Muscle of arm (tissue), 12 donors: ENCODE results near the gene STIL. TPM values are rescaled to one million over a fixed set of nuclear protein-coding genes. Genes with fewer than 3 reads are reported as not detected.
"Not testable (repeated sequence)": the region's sequence is repeated elsewhere in the genome, so short reads cannot be mapped to it uniquely, and the experiment has no call there.

Experiments
- DNase-seq: peaks from one replicate; pipeline ENCODE4 v3.0.0-alpha.2; 2013
- polyA plus RNA-seq, 12 donors: library from polyadenylated mRNA; unstranded; fragments of 120-200 nt; gene quantifications; one replicate each; pipeline ENCODE4 v1.2.1, GENCODE V29; 2013; ENCODE audit not compliant: insufficient read length in 12 of 12

Gene STIL
- polyA plus RNA-seq, 12 donors: 2.8 to 7.5 (median 5.4) TPM; not detected in 1

- no peak for DNase-seq
Measured at GRCh38 chr1:47222476-47222875, 91.5 kb downstream of the STIL start.

GRCh38 chr1:47219590-47220220 lies 94.2 kb downstream of the STIL start:
- DNase-seq: no peak

DNA sequence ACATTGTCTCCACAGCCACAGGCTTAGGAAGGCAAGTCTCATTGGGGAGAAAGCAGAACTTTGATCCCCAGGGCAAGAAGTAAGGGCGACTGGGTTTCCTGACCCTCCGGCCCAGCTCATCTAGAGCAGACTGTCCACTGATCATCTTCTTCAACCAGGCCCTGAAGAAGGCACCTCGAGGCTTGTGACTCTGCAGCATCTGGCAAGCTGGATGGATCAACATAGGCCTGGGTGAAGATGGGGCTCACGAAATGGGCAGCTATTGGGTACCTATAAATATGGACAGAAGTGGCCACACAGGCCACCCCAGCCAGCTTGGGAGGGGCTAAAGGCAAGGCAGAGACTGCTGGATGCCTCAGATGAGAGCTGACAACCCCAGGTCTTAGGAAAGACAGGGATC lies 94.9 kb downstream of the STIL start:
- no peak for DNase-seq

GRCh38 chr1:47216278-47217059 lies 97.5 kb downstream of the STIL start:
- DNase-seq: no peak

DNA sequence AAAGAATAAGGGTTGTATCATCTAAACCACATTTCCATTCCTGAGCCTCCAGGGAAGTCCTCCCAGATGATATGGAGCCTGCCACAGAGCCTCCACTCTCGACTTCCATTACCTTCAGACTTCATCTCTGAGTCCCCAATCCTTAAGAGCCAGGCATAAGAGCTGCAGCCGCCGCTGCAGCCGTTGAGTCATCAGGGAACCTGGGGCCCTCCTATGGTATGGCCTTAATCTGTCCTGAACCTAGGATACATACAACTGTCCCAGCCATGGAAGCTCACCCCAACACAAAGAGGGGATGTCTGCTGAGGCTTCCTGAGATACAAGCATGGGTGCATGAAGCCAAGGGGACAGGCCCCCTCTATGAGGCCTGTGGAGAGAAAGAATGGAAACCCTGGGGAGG lies 98.2 kb downstream of the STIL start:
- DNase-seq: no peak

- no peak for DNase-seq
Measured at GRCh38 chr1:47214549-47214948, 99.4 kb downstream of the STIL start.

- DNase-seq: no peak
Measured at GRCh38 chr1:47213230-47213963, 100.5 kb downstream of the STIL start.

GRCh38 chr1:47212636-47213229 lies 101.2 kb downstream of the STIL start:
- DNase-seq: no peak

- no peak for DNase-seq
Measured at GRCh38 chr1:47211796-47212269, 102.1 kb downstream of the STIL start.

DNA sequence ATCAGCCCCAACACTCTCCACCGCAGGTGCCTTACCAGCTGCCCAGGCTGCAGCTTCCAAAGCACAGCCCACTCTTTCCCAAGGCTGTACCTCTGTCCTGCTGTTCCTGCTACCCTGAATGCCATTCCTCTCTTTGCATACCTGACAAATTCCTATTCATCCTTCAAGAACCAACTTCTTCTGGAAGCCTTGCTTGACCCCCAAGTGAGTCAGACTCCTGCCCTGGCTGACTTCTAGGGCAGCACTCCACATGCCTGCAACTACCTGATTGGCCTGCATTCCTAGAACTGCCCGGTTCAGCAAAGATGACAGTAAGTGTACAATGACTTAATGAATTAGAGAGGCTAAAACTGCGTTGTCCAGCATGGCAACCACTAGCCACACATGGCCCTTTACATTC lies 103.3 kb downstream of the STIL start:
- no peak for DNase-seq

DNA sequence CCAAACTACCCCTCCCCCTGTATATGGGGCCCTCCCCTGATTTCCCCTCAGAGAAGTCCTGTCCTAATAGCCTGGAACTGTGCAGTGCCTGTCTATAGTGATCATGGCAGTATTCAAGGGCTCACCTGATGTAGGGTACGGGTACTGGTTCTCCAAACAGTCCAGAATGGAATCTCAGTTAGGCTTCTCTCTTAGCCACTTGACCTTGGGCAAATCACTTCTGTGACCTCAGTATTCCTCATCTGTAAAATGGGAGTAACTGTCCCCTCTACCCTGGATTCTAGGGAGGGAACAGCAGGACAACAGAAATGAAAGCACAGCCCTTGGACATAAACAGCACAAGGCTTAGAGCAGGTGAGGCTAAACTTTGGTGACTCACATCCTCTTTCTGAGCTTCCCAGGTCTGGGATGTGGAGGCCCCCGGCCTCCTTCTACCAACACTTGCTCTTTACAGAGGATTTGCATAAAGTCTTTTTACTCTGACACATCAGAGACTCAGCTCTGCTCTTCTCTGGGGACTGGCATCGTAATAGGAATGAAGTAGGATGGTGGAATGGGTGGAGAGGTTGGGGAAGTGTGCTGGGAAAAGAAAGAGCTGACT lies 104.1 kb downstream of the STIL start:
- DNase-seq: no peak

- no peak for DNase-seq
Measured at GRCh38 chr1:47209091-47209490, 104.9 kb downstream of the STIL start.

DNA sequence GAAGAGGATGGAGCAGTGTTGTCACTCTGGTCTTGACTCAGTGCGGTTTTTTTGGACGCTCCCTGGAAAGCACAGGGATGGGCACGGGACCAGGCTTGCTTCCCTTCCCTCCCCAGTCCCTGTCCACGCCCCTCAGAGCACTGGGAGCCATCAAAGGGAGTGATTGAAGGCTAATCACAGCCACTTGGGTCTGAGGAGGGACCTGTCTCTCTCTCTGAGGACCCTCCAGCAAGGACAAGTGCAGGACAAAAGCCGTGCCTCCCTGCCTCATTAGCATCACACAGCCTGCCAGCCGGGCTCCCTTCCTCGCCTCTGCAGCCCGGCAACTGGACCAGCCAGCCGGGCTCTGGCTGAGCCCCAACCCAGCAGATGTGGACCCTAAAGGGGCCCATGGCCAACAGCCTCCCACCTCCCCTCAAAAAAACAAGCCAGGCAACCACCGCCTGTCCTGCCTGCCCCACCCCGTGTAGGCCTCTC lies 105.5 kb downstream of the STIL start:
- DNase-seq: no peak

- no peak for DNase-seq
Measured at GRCh38 chr1:47207803-47208373, 106.1 kb downstream of the STIL start.

- DNase-seq: no peak
Measured at GRCh38 chr1:47205918-47206317, 108.0 kb downstream of the STIL start.

DNA sequence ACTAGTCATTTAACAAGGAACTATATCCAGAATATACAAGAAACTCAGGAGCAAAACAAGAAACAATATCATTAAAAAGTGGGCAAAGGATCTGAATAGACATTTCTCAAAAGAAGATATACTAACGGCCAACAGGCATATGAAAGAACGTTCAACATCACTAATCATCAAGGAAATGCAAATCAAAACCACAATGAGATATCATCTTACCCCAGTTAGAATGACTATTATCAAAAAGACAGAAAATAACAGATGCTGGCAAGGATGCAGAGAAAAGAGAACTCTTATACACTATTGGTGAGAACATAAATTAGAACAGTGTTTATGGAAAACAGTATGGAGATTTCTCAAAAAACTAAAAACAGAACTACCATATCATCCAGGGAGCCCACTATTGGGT lies 110.4 kb downstream of the STIL start:
- DNase-seq: not testable (repeated sequence)

DNA sequence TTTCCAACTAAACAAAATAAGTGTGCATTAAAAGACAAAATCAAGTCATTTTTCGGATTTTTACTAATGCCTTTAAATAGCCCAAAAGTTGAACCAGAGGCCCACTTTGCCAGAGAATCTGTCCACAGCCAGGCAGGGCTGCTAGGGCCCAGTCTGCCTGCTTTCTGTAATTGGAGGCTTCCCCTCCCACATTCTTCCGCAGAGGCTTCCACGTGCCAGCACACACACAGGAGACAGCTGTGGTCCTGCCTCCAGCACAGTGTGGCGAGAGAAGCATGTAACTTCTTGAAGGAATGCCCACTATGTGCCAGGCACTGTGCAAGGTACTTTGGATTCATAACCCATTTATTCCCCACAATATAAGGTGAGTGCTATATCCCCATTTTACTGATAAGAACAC lies 112.8 kb downstream of the STIL start:
- no peak for DNase-seq
